ENCODE results near the gene FAM131C. TPM values are rescaled to one million over a fixed set of nuclear protein-coding genes. Genes with fewer than 3 reads are reported as not detected.
"Not testable (repeated sequence)": the region's sequence is repeated elsewhere in the genome, so short reads cannot be mapped to it uniquely, and the experiment has no call there.

FAM131C gene
- total RNA-seq, 1 experiment from 2014 or later = 3.0 TPM

GRCh38 chr1:16042654-16043053 lies 30.8 kb downstream of the FAM131C start:
- DNase-seq (ENCODE audit: extremely low read depth, low read depth) = not testable (repeated sequence)

GRCh38 chr1:16042096-16042495 lies 31.4 kb downstream of the FAM131C start:
- DNase-seq (ENCODE audit: extremely low read depth, low read depth) = no peak

GRCh38 chr1:16041200-16041599 lies 32.3 kb downstream of the FAM131C start:
- DNase-seq (ENCODE audit: extremely low read depth, low read depth) = no peak

- not testable (repeated sequence) for DNase-seq (ENCODE audit: extremely low read depth, low read depth)
Measured at GRCh38 chr1:16039871-16040270, 33.6 kb downstream of the FAM131C start.

GRCh38 chr1:16038620-16038912 lies 34.9 kb downstream of the FAM131C start:
- DNase-seq (ENCODE audit: extremely low read depth, low read depth) = no peak

- DNase-seq (ENCODE audit: extremely low read depth, low read depth) = not testable (repeated sequence)
Measured at GRCh38 chr1:16036461-16036860, 37.0 kb downstream of the FAM131C start.

GRCh38 chr1:16033103-16033632 lies 40.3 kb downstream of the FAM131C start:
- not testable (repeated sequence) for DNase-seq (ENCODE audit: extremely low read depth, low read depth)

GRCh38 chr1:16032388-16033102 lies 40.9 kb downstream of the FAM131C start:
- peak; percentile 82 for DNase-seq (ENCODE audit: extremely low read depth, low read depth)

- no peak for DNase-seq (ENCODE audit: extremely low read depth, low read depth)
Measured at GRCh38 chr1:16031551-16031950, 41.9 kb downstream of the FAM131C start.

- DNase-seq (ENCODE audit: extremely low read depth, low read depth) = no peak
Measured at GRCh38 chr1:16029288-16029687, 44.2 kb downstream of the FAM131C start.

GRCh38 chr1:16029003-16029268 lies 44.5 kb downstream of the FAM131C start:
- not testable (repeated sequence) for DNase-seq (ENCODE audit: extremely low read depth, low read depth)

GRCh38 chr1:16028237-16029002 lies 45.0 kb downstream of the FAM131C start:
- DNase-seq (ENCODE audit: extremely low read depth, low read depth) = no peak

GRCh38 chr1:16026723-16027484 lies 46.5 kb downstream of the FAM131C start:
- no peak for DNase-seq (ENCODE audit: extremely low read depth, low read depth)

GRCh38 chr1:16026302-16026701 lies 47.1 kb downstream of the FAM131C start:
- not testable (repeated sequence) for DNase-seq (ENCODE audit: extremely low read depth, low read depth)

GRCh38 chr1:16023050-16023653 lies 50.3 kb downstream of the FAM131C start:
- DNase-seq (ENCODE audit: extremely low read depth, low read depth) = no peak

GRCh38 chr1:16022393-16022792 lies 51.1 kb downstream of the FAM131C start:
- DNase-seq (ENCODE audit: extremely low read depth, low read depth) = no peak

GRCh38 chr1:16021681-16022080 lies 51.8 kb downstream of the FAM131C start, which contains the start of gene CLCNKA:
CLCNKA (plus strand) TSS chr1:16022036; CDS start chr1:16022620, 584 bp downstream.
- no peak for DNase-seq (ENCODE audit: extremely low read depth, low read depth)

GRCh38 chr1:16020878-16021277 lies 52.6 kb downstream of the FAM131C start:
- DNase-seq (ENCODE audit: extremely low read depth, low read depth) = not testable (repeated sequence)

- DNase-seq (ENCODE audit: extremely low read depth, low read depth) = no peak
Measured at GRCh38 chr1:16020325-16020724, 53.1 kb downstream of the FAM131C start.

- DNase-seq (ENCODE audit: extremely low read depth, low read depth) = no peak
Measured at GRCh38 chr1:16019644-16020277, 53.7 kb downstream of the FAM131C start.

All from NCI-H460 (cell line).